ENCODE results near the gene ELMO1.

The ELMO1 gene

DNA sequence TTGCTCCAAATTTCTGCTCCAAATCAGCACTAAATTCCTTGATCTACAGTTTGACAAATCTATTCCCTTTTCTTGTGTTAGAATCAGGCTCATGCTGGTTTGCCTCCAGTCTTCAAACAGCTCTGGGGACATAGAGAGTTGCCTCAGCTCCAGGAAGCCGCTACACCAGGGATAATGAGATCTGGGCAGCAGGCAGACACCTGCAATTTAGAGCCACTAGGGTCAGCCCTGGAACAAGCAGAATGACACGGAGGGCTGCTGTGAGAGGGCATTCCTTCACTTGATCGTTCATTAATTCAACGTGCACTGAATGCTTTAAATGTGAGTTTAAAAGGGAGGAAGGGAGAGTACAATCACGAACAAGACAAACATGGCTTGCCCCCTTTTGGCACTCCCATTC lies 3.7 kb upstream of the ELMO1 start:
- TF ChIP-seq, protein P1, sequence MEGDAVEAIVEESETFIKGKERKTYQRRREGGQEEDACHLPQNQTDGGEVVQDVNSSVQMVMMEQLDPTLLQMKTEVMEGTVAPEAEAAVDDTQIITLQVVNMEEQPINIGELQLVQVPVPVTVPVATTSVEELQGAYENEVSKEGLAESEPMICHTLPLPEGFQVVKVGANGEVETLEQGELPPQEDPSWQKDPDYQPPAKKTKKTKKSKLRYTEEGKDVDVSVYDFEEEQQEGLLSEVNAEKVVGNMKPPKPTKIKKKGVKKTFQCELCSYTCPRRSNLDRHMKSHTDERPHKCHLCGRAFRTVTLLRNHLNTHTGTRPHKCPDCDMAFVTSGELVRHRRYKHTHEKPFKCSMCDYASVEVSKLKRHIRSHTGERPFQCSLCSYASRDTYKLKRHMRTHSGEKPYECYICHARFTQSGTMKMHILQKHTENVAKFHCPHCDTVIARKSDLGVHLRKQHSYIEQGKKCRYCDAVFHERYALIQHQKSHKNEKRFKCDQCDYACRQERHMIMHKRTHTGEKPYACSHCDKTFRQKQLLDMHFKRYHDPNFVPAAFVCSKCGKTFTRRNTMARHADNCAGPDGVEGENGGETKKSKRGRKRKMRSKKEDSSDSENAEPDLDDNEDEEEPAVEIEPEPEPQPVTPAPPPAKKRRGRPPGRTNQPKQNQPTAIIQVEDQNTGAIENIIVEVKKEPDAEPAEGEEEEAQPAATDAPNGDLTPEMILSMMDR (IDR thresholded peaks at IDR 0.05; ENCODE audit: control extremely low read depth, extremely low read depth, low read depth, missing control alignments), result no peak
- CTCF ChIA-PET, result interaction anchor here (1.3 to 1.7 kb wide), 2 partner anchors 13 to 43 kb away, joined by 4 to 6 read pairs; no protein-coding TSS in a partner anchor
- no peak for DNase-seq (ENCODE audit: extremely low spot score)
- POLR2A ChIA-PET, result no interaction called here

DNA sequence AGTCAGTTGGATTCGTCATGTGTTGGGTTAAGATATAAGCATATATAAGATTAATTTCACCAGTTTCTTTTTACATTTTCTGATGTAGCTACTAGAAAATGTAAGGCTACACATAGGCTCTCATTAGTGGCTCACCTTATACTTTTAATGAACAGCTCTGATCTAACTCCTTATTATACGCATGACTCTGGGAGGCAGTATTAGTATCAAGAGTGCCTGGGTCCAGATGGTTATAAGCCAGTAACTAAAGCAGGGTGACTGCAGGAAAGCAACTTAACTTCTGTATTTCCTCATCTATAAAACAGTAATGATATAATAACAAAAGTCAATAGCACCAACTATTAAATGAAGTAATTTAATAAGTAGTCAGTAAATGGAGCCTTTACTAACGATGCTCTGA lies 1.4 kb upstream of the ELMO1 start:
- TF ChIP-seq, protein P1 (IDR thresholded peaks at IDR 0.05; ENCODE audit: control extremely low read depth, extremely low read depth, low read depth, missing control alignments), result no peak
- POLR2A ChIA-PET, result no interaction called here
- CTCF ChIA-PET, result interaction anchor here (0.8 to 1.9 kb wide), 5 partner anchors 14 to 239 kb away, joined by 3 to 8 read pairs (median 4); no protein-coding TSS in a partner anchor
- no peak for DNase-seq (ENCODE audit: extremely low spot score)

DNA sequence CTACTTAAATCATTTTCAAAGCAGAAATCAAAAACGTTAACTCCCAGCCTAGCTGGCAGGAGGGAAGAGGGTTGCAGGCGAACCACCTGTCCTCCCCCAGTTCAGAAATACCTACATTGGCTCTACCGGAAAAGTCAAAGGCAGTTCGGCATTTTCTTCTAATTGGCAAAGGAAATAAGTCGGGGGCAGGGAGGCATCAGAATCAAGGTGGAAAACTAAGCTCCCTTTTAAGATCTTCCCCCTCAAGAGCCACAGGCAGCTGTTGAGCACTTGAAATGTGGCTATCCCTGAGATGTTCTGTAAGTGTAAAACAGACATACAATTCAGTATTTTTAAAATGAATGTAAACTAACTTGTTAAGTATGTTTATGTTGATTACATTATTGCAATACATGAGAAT lies 957 bp upstream of the ELMO1 start:
- TF ChIP-seq, protein P1 (IDR thresholded peaks at IDR 0.05; ENCODE audit: control extremely low read depth, extremely low read depth, low read depth, missing control alignments), result no peak
- ChIA-PET POLR2A (no interaction called here), CTCF (interaction anchor here (0.8 to 1.9 kb wide), 7 partner anchors 14 to 238 kb away, joined by 3 to 8 read pairs (median 3); no protein-coding TSS in a partner anchor)
- no peak for DNase-seq (ENCODE audit: extremely low spot score)

DNA sequence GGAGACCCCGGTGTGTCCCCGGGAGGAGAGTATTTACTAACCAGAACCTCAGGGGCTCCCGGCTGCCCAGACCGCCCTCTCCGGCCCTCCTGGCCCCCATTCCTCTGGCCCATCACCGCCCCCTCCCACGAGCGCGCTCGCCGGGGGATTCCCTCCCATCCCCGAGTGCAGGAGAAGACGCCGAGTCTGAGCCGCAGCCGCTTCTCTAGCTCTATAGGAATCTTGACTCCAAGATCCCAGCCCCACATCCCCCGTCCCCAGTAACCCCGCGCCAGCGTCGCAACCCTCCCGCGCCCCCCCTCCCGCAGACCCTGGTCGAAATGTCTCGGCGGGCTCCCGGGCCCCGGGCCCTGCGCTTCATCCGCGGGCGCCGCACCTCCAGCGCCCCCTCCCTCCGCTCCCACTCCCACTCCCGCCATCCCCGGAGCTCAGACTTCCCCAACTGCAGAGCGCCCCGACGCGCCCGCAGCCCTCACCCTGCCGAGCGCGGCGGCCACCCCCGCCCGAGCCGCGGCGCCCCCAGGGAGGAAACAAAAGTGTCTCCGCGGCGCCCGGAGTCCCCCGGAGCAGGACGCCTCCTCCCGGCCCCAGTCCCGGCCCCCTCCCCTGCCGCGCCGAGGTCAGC lies 541 bp downstream of the ELMO1 start:
- ChIA-PET CTCF (interaction anchor here (0.8 to 2.8 kb wide), 10 partner anchors 11 to 777 kb away, joined by 3 to 12 read pairs (median 4); no protein-coding TSS in a partner anchor), POLR2A (interaction anchor here (0.6 kb wide), 1 partner anchor 93 kb away, joined by 3 read pairs; no protein-coding TSS in a partner anchor)
- DNase-seq (ENCODE audit: extremely low spot score), result peak; percentile 42
- TF ChIP-seq, protein P1 (IDR thresholded peaks at IDR 0.05; ENCODE audit: control extremely low read depth, extremely low read depth, low read depth, missing control alignments), result peak; percentile 3

DNA sequence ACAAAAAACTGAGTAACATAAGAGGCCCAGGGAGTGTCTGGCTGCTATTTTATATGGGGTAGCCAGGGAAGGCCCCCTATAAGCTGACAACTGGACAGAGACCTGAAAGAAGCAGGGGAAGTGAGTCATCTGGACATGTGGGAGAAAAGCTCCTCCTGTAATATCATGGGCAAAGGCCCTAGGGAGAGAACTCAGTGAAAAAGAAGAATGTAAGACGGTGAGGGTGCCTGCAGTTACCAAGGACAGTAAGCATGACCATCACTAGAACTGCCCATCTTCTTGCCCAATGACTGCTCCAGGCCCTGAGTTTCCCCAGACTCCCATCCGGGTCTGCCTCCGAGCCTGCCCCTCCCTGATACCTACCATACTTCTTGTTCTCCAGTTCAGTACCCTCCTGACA lies 2.3 kb downstream of the ELMO1 start:
- ChIA-PET POLR2A (no interaction called here), CTCF (interaction anchor here (2.0 to 2.8 kb wide), 2 partner anchors 10 to 245 kb away, joined by 4 to 12 read pairs; no protein-coding TSS in a partner anchor)
- TF ChIP-seq, protein P1 (IDR thresholded peaks at IDR 0.05; ENCODE audit: control extremely low read depth, extremely low read depth, low read depth, missing control alignments), result no peak
- no peak for DNase-seq (ENCODE audit: extremely low spot score)

DNA sequence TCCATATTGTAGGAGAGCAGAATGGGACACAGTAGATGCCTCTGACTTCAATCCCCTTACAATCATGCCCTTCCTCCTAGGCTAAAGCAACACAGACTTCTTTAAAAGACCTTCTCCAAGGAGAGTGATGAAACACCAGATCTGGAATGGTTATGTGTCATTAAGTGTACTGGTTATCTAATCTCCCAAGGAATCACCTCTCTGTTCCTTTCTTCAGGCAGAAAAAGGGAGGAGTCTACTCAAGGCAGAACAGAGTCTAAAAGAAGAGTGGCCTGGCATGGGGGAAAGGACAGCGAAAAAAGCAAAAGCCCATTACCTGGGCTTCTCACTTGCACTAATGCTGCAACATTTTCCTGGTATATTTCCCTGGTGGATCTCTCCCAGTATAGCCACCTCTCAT lies 2.9 kb downstream of the ELMO1 start:
- TF ChIP-seq, protein P1 (IDR thresholded peaks at IDR 0.05; ENCODE audit: control extremely low read depth, extremely low read depth, low read depth, missing control alignments), result no peak
- ChIA-PET POLR2A (no interaction called here), CTCF (interaction anchor here (2.8 kb wide), 1 partner anchor 9 kb away, joined by 12 read pairs; no protein-coding TSS in a partner anchor)
- no peak for DNase-seq (ENCODE audit: extremely low spot score)
